Stimulated activated CD4-positive, alpha-beta T cell treated with anti-CD3 and anti-CD28 coated beads, Interleukin-1b, Interleukin-23, amount 100 ng/mL, for 48 hours (primary cell): ENCODE results near the gene NPC1L1.

ENCODE experiments used
- DNase-seq: peaks from one replicate; pipeline ENCODE4 v3.0.0-alpha.2; 2020

Gene NPC1L1

DNA sequence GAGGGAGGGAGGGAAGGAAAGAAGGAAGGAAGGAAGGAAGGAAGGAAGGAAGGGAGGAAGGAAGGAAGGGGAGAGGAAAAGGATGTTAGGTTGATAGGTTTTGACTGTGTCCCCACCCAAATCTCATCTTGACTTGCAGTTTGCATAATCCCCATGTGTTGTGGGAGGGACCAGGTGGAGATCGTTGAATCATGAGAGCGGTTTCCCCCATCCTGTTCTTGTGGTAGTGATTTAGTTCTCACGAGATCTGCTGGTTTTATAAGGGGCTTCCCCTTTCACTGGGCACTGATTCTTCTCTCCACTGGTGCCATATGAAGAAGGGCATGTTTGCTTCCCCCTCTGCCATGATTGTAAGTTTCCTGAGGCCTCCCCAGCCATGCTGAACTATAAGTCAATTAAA is 35.5 kb downstream of the NPC1L1 start:
- peak; percentile 16 for DNase-seq

DNA sequence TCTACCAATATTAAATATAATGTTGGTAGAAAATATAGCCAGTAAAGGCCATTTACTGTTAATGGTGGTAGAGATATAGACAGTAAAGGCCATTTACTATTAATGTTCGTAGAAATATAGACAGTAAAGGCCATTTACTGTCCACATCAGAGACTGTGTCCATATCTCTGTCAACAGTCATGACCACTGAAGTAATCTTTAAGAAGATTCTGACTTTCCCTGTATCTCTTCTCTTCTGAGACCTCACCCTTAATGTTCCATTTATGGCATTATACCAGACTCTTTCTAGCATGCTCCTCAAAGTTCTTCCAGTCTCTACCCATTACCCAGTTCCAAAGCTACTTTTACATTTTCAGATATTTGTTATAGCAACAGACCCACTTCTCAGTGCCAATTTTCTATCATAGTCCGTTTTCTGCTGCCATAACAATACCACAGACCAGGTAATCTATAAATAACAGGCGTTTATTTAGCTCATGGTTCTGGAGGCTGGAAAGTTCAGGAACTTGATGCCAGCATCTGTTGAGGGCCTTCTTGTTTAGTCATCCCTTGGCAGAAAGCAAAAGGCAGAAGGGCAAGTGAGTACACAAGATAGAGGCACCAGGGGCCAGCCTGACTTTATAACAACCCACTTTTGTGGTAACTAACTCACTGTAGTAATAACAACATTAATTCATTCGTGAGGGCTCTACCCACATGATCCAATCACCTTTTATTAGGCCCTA is 42.7 kb downstream of the NPC1L1 start:
- DNase-seq = no peak

GRCh38 chr7:44497155-44498027 is 43.7 kb downstream of the NPC1L1 start:
- no peak for DNase-seq

DNA sequence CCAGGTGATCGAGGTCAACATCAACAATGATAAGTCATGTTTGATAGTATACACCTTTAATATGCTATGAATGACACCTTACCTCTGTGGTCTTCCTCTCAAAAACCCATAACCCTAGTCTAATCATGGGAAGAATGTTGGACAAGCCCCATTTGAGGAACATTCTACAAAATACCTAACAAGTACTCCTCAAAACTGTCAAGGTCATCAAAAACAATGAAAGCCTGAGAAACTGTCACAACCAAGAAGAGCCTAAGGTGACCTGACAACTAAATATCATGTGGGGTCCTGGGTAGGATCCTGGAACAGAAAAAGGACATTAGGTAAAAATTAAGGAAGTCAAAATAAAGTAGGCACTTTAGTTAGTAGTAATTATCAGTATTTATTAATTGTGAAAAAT is 44.7 kb downstream of the NPC1L1 start:
- DNase-seq = no peak

GRCh38 chr7:44494960-44495359 is 46.2 kb downstream of the NPC1L1 start:
- no peak for DNase-seq

DNA sequence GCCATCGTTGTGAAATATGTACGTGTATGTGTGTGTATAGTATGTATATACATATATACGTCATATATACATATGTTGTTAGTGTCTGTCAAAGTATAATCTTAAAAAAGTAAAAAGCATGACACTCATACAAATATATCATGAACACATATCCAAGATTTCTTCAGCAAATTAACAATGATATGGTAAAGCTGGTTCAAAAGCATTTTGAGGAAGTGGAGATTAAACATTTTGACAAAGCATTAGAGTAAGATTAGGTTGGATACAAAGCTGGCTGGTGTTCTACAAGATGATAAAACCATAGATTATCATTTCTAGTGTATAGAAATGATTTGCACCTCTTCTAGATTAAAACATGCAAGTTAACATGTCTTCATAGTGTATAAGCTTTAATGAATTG is 49.9 kb downstream of the NPC1L1 start:
- no peak for DNase-seq

DNA sequence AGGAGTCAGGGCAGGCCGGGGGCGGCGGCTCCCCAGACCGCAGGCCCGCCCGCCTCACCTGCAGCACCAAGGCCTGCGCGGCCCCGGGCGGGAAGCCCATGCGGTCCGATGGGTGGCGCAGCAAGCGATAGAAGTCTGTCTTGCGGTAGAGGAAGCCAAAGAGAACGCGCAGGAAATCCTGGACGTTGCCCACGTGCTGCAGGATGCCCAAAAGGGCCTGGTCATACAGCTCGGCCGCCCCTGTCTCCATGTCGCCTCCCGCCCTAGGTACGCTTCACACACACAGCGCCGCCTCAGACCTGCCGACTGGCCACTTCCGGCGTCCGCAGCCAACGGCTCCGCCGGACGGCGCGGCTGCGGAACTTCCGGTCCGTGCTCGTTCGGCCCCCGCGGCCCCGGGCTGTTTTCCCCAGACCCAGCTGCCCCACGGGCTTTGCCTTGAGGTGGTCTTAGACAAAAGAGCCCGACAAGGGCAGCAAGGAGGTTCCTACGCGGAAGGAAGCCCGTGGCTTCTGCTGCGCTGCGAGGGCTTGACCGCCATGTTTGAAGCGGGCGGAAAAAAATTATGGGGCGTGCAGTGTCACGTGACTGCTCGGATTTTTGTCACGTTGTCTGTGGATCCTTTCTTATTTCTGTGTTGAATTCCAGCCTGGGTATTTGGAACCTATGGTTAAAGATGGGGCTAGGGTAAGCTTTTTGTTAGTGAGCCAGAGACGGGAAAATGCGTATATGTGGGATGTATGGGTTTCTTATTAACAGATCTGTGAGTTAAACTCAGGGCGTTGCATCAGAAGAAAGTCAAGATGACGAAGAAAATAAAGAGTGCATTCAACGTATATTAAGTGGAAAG is 50.6 kb downstream of the NPC1L1 start, which contains the start of gene NUDCD3:
Gene NUDCD3, minus strand, starts transcription at position 308 of the 850 bp plus-strand sequence. Its CDS starts 58 bp downstream, at position 250.
- peak; percentile 81 for DNase-seq

- peak; percentile 37 for DNase-seq
Measured at GRCh38 chr7:44489955-44490350, 51.2 kb downstream of the NPC1L1 start.

DNA sequence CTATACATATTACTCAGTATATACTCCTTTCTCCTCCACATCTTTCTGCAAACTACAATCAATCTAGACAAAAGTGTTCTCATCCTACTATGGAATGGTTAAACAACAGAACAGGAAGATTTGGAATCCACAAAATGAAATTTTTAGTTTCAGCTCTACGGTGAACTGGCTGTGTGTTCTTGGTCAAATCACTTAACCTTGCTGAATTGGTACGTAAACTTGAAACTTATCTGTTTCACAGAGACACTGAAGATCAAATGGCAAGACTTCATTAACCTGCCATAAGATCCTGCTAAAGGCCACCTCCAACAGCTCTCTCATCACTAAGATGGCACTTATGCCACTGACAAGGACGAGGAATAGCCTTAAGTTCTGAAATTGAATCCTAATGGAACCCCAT is 52.2 kb downstream of the NPC1L1 start:
- no peak for DNase-seq

DNA sequence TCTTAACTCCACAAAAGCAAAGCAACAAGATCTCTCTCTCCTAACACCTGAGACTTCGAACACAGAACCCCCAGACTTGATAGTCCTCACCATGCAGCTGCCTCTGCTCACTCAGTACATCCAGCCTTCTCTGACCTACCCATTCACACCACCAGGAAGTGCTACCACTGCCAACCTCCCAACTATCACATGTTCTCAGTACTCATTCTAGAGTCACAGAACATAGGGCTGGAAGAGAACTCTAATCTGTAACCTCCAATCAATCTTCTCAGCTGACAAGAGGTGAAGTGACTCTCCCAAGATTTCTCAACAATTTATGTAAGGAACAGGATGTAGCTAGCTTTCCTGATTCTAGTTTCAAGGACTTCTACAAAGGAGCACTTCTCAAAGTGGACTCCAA is 54.4 kb downstream of the NPC1L1 start:
- DNase-seq = no peak

DNA sequence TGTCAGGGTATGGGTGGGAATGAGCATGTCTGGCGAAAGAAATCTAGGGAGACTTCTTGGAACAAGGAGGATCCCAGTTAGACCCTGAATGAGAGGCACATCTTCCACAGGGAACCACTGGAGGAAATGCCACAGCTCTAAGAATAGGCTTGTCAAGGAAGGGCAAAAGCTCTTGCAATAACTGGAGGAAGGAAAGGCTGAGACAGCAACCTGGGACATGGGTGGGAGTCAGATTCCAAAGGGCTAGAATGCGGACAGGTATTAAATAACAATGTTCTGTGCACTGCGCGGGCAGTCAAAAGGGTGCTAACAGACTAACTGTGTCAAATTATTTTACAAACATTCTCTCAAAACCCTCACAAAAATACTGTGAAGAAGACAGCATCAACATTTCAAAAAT is 55.1 kb downstream of the NPC1L1 start:
- DNase-seq = no peak

- no peak for DNase-seq
Measured at GRCh38 chr7:44484482-44485313, 56.4 kb downstream of the NPC1L1 start.

- no peak for DNase-seq
Measured at GRCh38 chr7:44482502-44483485, 58.3 kb downstream of the NPC1L1 start.

GRCh38 chr7:44477938-44478337 is 63.2 kb downstream of the NPC1L1 start:
- DNase-seq = no peak

- DNase-seq = peak; percentile 65
Measured at GRCh38 chr7:44477063-44477830, 63.9 kb downstream of the NPC1L1 start.

DNA sequence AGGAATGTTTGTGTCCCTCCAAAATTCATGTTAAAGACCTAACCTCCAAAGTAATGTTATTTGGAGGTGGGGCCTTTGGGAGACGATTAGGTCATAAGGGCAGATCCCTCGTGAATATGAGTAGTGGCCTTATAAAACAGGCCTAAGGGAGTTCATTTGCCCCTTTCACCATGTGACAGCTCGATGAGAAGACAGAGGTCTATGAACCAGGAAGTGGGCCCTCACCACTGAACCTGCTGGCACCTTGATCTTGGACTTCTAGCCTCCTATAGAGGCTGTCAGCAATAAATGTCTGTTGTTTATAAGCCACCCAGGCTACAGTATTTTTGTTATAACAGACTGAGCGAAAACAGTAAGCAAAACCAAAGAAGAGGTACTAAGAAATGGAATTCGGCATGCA is 64.8 kb downstream of the NPC1L1 start:
- no peak for DNase-seq

GRCh38 chr7:44473295-44473694 is 67.8 kb downstream of the NPC1L1 start:
- DNase-seq = no peak

DNA sequence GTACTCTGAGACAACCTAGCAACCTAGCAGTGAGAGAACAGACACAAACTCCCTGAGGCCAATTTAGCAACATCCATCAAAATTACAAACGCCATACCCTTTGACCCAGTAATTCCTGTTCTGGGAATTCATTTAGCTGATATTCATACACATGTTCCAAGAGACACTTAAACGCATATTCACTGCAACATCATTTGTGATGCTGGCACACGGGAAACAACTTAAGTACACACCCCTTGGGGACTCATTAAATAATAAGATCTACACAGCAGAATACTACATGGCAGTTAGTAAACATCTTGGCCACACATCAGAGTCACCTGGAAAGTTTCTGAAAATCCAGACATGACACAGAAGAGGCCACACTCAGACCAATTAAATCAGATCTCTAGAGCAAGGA is 68.3 kb downstream of the NPC1L1 start:
- no peak for DNase-seq

DNA sequence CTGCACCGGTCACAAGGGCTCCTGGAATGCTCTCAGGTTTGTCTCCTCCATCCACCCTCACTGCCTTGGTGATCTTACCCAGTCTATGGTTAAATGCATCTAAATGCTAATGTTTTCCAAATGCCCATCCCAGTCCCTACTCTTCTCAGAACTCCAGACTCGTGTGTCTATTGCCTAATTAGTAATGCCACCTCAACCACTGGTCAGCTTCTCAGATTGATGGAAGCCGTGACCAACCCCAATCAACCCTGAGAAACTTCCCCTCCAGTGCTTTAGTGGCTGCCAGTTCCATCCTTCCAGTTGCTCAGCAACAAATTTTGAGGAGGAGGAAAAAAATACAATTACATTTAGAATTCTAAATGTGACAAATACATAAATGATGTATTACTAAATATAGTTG is 69.3 kb downstream of the NPC1L1 start:
- DNase-seq = no peak

DNA sequence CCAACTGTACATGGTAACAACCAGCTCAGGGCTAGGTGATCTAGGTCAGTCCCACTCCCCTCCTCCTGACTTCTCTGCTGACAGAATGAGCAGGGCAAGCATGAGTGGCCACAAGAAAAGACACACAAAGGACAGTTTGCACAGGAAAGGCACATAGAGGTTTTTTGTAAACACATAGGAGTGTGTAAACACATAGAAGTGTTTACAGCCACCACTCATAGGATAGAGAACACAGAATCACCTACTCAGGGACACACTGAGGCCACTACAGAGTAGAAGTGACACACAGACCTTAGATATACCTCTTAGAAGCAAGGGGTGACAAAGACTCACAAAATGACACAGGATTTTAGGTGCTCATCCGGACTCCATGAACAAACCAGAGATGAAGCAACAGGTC is 69.7 kb downstream of the NPC1L1 start:
- no peak for DNase-seq
